Panc1 (cell line): ENCODE measurements around the gene ASPRV1.

ENCODE experiments used
- POLR2AphosphoS5 ChIP-seq: IDR thresholded peaks from 2 replicates; pipeline ENCODE4 v1.6.1; 2012; ENCODE audit warnings: mild to moderate bottlenecking, low read depth, low read length, moderate library complexity
- TF ChIP-seq, protein P1 (sequence below): fragments of 450-650 bp; IDR thresholded peaks from 2 replicates; pipeline ENCODE4 v1.5.1; 2017; ENCODE audit warnings: mild to moderate bottlenecking

DNA sequence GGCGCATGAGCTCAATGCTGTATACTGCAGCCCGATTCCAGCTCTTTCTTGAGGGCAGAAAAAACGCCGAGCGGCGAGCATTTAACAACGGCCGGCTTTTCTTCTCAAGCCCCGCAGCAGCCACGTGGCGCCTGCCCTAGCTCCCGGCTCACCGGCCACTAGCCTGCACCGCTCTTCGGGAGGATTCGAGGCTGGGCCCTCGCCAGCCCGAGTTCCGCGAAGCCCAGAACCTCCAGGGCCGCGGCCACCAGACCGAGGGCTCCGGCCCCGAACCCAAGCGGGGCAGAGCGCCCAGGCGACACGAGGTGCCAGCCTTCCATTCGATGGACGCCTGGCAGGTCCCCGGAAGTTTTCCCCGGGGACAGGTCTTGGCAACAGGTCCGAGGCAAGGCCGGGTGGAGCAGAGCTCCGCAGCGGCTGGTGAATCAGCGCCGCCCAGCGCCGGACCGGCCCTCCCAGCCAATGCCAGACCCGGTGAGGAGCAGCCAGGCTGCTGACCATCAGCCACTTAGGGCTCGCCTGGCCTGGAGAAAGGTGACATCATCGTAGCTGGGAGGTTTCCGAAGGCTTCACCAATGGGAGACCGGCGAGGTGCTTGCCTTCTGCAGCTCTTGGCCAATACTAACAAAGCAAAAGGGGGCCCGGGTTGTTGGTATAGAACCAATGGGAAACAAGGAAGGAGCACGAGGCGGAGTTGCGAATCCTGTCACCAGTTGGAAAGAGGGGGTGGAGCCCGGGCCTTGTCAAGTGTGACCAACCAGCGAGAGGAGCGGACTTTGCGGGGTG is 47.1 kb downstream of the ASPRV1 start:
- TF ChIP-seq, protein P1, sequence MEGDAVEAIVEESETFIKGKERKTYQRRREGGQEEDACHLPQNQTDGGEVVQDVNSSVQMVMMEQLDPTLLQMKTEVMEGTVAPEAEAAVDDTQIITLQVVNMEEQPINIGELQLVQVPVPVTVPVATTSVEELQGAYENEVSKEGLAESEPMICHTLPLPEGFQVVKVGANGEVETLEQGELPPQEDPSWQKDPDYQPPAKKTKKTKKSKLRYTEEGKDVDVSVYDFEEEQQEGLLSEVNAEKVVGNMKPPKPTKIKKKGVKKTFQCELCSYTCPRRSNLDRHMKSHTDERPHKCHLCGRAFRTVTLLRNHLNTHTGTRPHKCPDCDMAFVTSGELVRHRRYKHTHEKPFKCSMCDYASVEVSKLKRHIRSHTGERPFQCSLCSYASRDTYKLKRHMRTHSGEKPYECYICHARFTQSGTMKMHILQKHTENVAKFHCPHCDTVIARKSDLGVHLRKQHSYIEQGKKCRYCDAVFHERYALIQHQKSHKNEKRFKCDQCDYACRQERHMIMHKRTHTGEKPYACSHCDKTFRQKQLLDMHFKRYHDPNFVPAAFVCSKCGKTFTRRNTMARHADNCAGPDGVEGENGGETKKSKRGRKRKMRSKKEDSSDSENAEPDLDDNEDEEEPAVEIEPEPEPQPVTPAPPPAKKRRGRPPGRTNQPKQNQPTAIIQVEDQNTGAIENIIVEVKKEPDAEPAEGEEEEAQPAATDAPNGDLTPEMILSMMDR: peak; percentile 47; the same call in 1 of the 2 replicates
- peak; percentile 87 for TF ChIP-seq POLR2AphosphoS5
